Liver (tissue), 3 donors: ENCODE results near the gene SPINT3.

Experiments
- ATF3 ChIP-seq: IDR thresholded peaks from 2 replicates; pipeline ENCODE4 v1.6.1; 2016; ENCODE audit warnings: antibody characterized with exemption
- CTCF ChIP-seq: fragments of 150-350 bp; IDR thresholded peaks from 2 replicates; pipeline ENCODE4 v1.5.1; 2017; ENCODE audit warnings: improper control_type of control experiment, low read depth, low read length; ENCODE audit not compliant: missing input control
- EGR1 ChIP-seq, 2 donors: IDR thresholded peaks; 2 replicates each; pipeline ENCODE4 v1.6.1; 2016 to 2018; ENCODE audit warnings: antibody characterized with exemption in 2 of 2, low read depth in 2 of 2
- HNF4G ChIP-seq: IDR thresholded peaks from 2 replicates; pipeline ENCODE4 v1.6.1; 2016; ENCODE audit warnings: antibody characterized with exemption
- JUND ChIP-seq, 2 donors: IDR thresholded peaks; 2 replicates each; pipeline ENCODE4 v1.6.1; 2016; ENCODE audit warnings: antibody characterized with exemption in 2 of 2
- MAX ChIP-seq: IDR thresholded peaks from 2 replicates; pipeline ENCODE4 v1.6.1; 2016; ENCODE audit warnings: antibody characterized with exemption
- RAD21 ChIP-seq, 2 donors: IDR thresholded peaks; 2 replicates each; pipeline ENCODE4 v1.6.1; 2016; ENCODE audit warnings: antibody characterized with exemption in 2 of 2, mild to moderate bottlenecking in 2 of 2
- RXRA ChIP-seq, 2 donors: IDR thresholded peaks; 2 replicates each; pipeline ENCODE4 v1.6.1; 2017 to 2018; ENCODE audit warnings: antibody characterized with exemption in 2 of 2, mild to moderate bottlenecking in 1 of 2
- SP1 ChIP-seq: IDR thresholded peaks from 2 replicates; pipeline ENCODE4 v1.6.1; 2018; ENCODE audit warnings: antibody characterized with exemption, mild to moderate bottlenecking
- TAF1 ChIP-seq: conservative IDR thresholded peaks from 2 replicates; pipeline ENCODE4 v1.6.1; 2016; ENCODE audit warnings: antibody characterized with exemption, mild to moderate bottlenecking
- donor health status: healthy.
- donor health status: healthy.

GRCh38 chr20:45489083-45489531 is 26.3 kb downstream of the SPINT3 start:
- TF ChIP-seq CTCF (no peak), JUND (IDR thresholded peaks at IDR 0.05) (no peak), MAX (no peak), RXRA (IDR thresholded peaks at IDR 0.05) (no peak), TAF1 (no peak), ATF3 (no peak), SP1 (no peak), EGR1 (IDR thresholded peaks at IDR 0.05; ENCODE audit: low read depth in 2 of 2) (no peak), RAD21 (IDR thresholded peaks at IDR 0.05) (no peak), HNF4G (no peak)
